ENCODE measurements around the gene RPS23. TPM values are rescaled to one million over a fixed set of nuclear protein-coding genes. Genes with fewer than 3 reads are reported as not detected.

RPS23 gene
- total RNA-seq, 2 donors from 2014 or later: 1,337 to 2,849 TPM

DNA sequence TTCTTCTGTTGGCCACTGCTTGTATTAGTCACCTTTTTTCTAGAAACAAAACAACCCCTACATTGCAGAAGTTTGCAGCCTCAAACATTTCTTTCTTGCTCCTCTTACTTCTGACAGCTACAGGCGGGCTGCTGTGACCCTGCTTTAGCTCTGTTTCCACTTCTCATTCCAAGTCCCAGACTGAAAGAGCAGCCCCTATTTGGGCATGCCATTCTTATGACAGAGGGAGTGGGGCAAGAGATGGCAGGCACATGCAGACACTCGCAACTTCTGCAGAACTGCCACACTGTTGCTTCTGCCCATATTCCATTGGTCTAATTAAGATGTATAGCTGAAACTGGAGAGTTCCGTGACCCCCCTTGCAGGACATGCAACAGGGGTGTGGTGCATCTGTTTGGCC is 19.6 kb upstream of the RPS23 start:
- TF ChIP-seq, protein P1, sequence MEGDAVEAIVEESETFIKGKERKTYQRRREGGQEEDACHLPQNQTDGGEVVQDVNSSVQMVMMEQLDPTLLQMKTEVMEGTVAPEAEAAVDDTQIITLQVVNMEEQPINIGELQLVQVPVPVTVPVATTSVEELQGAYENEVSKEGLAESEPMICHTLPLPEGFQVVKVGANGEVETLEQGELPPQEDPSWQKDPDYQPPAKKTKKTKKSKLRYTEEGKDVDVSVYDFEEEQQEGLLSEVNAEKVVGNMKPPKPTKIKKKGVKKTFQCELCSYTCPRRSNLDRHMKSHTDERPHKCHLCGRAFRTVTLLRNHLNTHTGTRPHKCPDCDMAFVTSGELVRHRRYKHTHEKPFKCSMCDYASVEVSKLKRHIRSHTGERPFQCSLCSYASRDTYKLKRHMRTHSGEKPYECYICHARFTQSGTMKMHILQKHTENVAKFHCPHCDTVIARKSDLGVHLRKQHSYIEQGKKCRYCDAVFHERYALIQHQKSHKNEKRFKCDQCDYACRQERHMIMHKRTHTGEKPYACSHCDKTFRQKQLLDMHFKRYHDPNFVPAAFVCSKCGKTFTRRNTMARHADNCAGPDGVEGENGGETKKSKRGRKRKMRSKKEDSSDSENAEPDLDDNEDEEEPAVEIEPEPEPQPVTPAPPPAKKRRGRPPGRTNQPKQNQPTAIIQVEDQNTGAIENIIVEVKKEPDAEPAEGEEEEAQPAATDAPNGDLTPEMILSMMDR (IDR thresholded peaks at IDR 0.05): no peak
- no peaks in the 10 kb centered on the region for H3K36me3 ChIP-seq
- H3K9me3 ChIP-seq: no peaks in the 10 kb centered on the region
- no peaks in the 10 kb centered on the region for H3K4me1 ChIP-seq
- no peak for DNase-seq (ENCODE audit: low spot score)
- H3K27ac ChIP-seq: no peak overlapping the region
- no peaks in the 10 kb centered on the region for H3K27me3 ChIP-seq
- H3K4me3 ChIP-seq: no peak overlapping the region

DNA sequence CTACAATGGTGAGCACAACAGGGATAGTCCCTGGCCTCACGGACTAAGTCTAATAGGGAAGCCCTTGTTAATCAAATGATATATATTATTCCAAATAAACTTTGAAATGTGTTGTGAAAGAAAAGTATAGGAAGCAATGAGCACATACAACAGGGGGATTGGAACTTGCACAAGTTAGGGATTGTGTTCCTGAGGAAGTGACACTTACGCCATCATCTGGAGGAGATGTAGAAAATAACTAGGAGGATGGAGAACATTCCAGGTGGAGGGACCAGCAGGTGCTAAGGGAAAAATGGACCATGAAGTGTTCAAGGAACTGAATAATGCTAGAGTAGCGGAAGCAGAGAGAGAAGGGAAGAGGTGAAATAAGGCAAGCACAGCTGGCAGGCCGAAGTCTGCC is 18.8 kb upstream of the RPS23 start:
- TF ChIP-seq, protein P1 (IDR thresholded peaks at IDR 0.05): no peak
- no peak overlapping the region for H3K27ac ChIP-seq
- no peaks in the 10 kb centered on the region for H3K27me3 ChIP-seq
- no peaks in the 10 kb centered on the region for H3K36me3 ChIP-seq
- H3K9me3 ChIP-seq: no peaks in the 10 kb centered on the region
- H3K4me3 ChIP-seq: no peak overlapping the region
- no peak for DNase-seq (ENCODE audit: low spot score)
- H3K4me1 ChIP-seq: no peaks in the 10 kb centered on the region

DNA sequence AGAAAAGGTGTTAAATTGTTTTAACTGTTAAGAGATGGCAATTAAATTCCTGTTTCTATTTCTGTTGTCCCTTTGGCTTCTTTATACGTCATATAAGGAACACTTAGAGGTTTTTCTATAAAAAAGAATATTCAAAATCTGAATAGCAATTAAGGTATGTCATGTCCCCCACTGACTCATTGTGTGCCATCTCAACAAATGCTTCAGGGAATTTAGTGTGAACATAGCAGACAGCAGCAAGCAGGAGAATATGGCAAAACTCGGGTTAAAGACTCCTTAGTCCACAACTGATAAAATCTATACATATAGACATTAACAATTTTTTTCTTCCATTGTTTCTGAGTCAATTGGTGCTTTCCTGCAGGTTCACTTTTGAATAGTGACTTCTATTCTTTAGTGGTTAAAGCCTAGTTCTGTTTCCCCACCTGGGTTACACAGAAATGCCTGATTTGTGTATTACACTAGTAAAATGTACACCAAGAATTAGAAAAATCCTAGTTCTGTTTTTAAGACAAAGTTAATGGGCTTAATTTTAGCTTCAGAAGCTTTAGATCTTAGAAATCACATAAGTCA is 17.9 kb upstream of the RPS23 start:
- H3K27me3 ChIP-seq: no peaks in the 10 kb centered on the region
- H3K4me1 ChIP-seq: no peaks in the 10 kb centered on the region
- H3K9me3 ChIP-seq: no peaks in the 10 kb centered on the region
- H3K36me3 ChIP-seq: no peaks in the 10 kb centered on the region
- TF ChIP-seq, protein P1 (IDR thresholded peaks at IDR 0.05): no peak
- H3K4me3 ChIP-seq: no peak overlapping the region
- no peak for DNase-seq (ENCODE audit: low spot score)
- H3K27ac ChIP-seq: no peak overlapping the region

DNA sequence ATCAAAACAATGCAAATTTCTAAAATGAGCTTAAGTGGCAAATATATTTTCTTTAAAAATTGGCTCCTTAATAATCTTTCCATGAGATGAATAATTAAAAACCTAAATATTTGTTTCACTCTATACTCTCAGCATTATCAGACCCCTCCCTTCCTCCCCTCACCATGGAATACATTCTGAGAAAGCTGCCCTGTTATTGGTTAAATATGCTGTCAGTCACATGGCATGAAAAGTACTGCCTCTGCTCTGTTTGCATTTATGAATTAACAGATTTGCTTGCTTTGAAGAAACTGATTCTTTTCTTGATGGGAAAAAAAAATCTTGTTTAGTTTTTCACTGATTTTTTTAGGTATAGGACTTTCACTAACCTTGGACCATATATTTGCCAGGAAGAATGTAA is 17.0 kb upstream of the RPS23 start:
- no peaks in the 10 kb centered on the region for H3K9me3 ChIP-seq
- H3K27me3 ChIP-seq: no peaks in the 10 kb centered on the region
- no peaks in the 10 kb centered on the region for H3K36me3 ChIP-seq
- no peak overlapping the region for H3K4me3 ChIP-seq
- no peaks in the 10 kb centered on the region for H3K4me1 ChIP-seq
- TF ChIP-seq, protein P1 (IDR thresholded peaks at IDR 0.05): no peak
- DNase-seq (ENCODE audit: low spot score): no peak
- H3K27ac ChIP-seq: no peak overlapping the region

DNA sequence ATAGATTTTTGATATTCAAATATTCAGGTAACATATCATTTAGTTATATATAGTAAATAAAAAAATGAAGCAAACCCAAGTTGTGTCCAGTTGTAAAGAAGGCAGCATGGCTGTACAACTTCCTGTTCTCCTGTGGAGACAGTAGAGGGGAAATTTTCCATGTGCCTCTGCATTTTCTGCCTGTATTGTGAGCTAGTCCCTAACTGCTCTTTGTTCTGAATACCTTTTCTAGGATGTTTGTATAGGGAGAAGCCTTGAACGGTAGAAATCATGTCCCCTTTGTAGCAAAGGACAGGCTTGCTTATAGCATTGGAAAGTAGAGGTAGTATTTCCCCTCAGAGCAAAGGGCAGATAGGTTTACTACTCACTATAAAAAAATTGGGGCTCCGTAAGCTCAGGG is 13.3 kb upstream of the RPS23 start:
- DNase-seq (ENCODE audit: low spot score): no peak
- Histone ChIP-seq H3K27me3 (no peaks in the 10 kb centered on the region), H3K27ac (no peak overlapping the region), H3K4me3 (no peak overlapping the region), H3K9me3 (no peaks in the 10 kb centered on the region), H3K4me1 (no peaks in the 10 kb centered on the region), H3K36me3 (no peaks in the 10 kb centered on the region)
- TF ChIP-seq, protein P1 (IDR thresholded peaks at IDR 0.05): no peak

DNA sequence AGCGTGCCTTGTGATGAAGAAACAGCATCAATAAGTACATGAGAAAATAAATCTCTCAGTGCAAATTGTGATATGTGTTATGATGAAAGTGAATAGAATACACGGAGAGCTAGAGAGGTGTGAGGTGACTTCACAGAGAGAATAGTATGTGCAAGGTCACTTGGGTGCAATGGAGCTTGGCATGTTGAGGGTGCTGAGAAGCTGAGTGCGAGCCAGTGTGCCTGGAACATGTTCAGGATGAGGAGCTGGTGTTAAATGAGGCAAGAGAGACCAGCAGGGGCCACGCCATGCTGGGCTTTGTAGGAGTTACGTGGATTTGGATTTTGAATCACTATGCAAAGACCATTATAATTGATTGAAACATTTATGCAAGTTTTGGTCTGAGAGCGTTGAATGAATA is 12.8 kb upstream of the RPS23 start:
- H3K27ac ChIP-seq: no peak overlapping the region
- H3K36me3 ChIP-seq: no peaks in the 10 kb centered on the region
- TF ChIP-seq, protein P1 (IDR thresholded peaks at IDR 0.05): no peak
- H3K9me3 ChIP-seq: no peaks in the 10 kb centered on the region
- no peak for DNase-seq (ENCODE audit: low spot score)
- no peak overlapping the region for H3K4me3 ChIP-seq
- H3K27me3 ChIP-seq: no peaks in the 10 kb centered on the region
- no peaks in the 10 kb centered on the region for H3K4me1 ChIP-seq

Measured in right atrium auricular region (tissue), 2 donors.